HuH-7 (cell line): ENCODE measurements around the gene TGFBRAP1.

ENCODE experiments used
- DNase-seq: peaks from one replicate; pipeline ENCODE4 v3.0.0; 2011; ENCODE audit warnings: low spot score

The TGFBRAP1 gene

DNA sequence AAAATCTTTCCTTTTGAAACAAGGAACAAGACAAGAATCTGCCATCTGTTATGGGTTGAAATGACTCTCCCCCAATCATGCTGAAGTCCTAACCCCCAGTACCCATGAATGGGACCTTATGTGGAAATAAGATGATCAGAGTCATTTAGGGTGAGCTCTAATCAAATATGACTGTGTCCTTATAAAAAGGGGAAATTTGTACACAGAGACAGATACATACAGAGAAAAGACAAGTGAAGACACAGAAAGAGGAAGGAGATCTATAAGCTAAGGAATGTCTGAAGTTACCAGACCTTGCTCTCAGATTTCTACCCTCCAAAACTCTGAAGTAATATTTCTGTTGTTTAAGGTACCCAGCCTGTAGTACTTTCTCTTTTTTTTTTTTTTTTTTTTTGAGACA, 15.7 kb downstream of the TGFBRAP1 start:
- no peak for DNase-seq

GRCh38 chr2:105309147-105309545, 20.4 kb downstream of the TGFBRAP1 start:
- no peak for DNase-seq

GRCh38 chr2:105308382-105309146, 21.0 kb downstream of the TGFBRAP1 start:
- no peak for DNase-seq

- DNase-seq: no peak
These were observed 21.6 kb downstream of the TGFBRAP1 start for GRCh38 chr2:105307962-105308361.

DNA sequence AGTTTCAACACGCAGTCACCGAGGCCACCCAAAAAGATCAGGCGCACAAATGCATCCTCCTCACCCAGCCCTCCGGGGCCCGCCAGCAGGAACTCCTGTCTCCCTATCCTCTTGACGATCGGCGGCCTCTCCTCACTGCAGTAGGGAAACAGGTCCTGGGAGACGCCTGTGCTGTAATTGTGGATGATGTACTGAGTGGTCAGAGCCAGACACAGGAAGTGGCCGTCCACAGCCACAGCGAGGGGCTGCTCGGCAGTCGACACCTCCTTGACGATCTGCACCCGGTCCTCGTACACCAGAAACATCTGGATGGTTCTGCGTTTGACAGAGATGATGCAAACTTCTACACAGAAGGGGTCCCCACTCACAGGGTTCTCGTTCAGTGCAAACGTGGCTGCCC, 22.0 kb downstream of the TGFBRAP1 start:
- no peak for DNase-seq

GRCh38 chr2:105307146-105307545, 22.4 kb downstream of the TGFBRAP1 start:
- DNase-seq: no peak

- DNase-seq: no peak
These were observed 27.9 kb downstream of the TGFBRAP1 start for GRCh38 chr2:105301646-105302045.

DNA sequence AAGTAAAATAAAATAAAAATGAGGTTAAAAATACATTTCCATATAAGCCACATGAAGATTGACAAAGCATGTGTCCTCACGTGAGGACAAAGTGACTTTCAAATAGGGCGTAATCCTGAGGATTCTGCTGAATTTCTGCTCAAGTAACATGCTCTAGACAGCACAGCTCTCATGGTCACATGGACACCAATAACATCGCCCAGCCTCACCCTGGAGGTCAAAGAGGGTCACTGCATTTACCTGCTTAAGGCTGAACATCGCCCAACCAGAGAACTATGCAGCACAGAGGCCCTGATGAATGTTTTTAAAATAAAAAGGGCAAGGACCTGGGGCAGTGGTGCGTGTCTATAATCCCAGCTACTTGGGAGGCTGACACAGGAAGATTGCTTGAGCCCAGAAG, 30.2 kb downstream of the TGFBRAP1 start:
- peak; percentile 46 for DNase-seq

GRCh38 chr2:105298017-105298416, 31.5 kb downstream of the TGFBRAP1 start:
- no peak for DNase-seq

GRCh38 chr2:105297216-105297615, 32.3 kb downstream of the TGFBRAP1 start:
- no peak for DNase-seq

DNA sequence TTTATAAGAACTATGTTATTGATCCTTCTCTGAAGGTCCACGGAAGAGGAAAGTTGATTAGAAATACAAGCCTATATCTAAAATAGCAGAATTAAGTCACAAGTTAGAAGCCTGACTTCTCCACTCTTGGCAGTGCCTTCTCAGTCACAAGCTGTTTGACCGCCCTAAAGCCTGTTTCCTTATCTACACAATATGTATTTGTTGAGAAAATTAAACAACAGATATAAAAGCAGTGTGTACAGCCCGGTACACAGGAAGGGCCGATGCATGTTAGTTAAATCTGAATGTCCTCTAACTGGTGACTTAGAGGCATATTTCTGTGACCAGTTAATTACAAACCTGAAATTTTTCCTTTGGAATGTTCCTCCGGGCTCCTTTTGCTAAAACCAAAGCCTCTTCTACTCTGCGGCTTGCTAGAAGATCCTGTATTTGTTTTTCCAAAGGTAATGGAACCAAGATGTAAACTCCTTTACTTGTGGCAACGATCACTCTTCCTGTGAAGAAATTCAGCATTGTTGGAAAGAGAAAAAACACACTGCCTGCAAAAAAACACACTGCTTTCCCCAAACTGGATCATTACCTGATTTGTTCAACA, 33.4 kb downstream of the TGFBRAP1 start:
- DNase-seq: no peak

DNA sequence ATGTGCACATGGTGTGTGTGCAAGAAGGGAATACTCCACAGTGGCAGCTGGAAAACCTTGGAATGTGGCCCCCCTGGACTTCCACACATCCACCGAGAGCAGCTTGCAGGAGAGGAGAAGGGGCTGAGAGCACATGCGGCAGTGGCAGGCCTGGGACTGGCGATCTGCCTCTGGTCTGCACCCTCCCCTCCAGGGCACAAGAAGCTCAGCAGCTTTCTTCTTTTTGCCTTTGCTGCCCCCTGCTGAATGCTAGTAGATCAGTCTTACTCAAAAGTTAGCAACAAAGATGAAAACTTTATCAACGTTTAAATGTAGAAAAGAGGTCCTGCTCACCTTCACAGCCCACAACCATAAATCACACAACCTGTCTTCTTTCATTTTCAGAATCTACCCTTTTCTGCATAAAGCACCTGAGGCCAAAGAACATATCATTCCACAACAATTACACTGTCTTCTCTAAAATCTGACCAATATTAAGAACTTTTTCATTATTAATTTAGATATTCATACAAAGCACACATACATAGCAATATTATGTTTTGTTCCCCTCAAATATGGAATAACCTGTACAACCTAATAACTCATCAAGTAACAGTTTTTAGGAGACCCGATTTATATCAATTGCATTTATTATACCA, 34.6 kb downstream of the TGFBRAP1 start:
- DNase-seq: peak; percentile 66

DNA sequence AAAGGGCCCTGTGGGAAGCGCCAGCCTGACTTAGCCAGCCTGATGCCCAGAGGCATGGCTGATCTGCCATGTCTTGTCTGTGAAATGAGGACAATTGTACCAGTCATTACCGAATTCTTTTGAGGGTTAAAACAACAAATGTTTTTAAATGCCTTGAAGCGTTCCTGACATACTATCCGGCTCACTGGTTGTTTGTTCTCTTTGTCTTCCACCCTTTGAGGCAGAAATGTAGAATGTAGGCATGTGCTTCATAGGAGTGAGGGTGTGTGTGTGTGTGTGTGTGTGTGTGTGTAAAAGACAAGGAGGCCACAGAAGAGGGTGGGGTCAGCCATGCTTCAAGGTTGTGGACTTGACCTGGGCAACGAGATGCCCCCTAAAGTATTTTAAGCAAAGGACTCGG, 35.5 kb downstream of the TGFBRAP1 start:
- DNase-seq: no peak

DNA sequence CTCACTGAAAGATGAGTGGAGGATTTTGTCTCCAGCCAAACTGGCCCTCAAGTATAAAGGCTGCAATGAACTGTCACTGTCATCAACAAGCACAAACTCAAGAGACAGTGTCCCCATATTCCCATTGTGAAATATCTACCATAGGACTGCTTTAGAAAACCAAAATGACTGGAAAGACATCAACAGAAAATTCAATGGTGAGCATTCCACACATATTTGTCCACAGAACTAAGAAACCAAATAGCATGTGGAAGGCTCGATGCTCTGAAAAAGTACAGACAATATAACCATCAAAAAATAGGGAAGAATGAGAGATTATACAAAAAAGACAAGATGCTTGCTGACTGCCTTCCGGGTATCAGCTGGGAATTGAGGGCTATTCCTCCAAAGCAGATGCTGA, 37.6 kb downstream of the TGFBRAP1 start:
- no peak for DNase-seq

GRCh38 chr2:105290981-105291660, 38.4 kb downstream of the TGFBRAP1 start:
- DNase-seq: no peak

GRCh38 chr2:105288133-105288532, 41.4 kb downstream of the TGFBRAP1 start:
- DNase-seq: no peak

GRCh38 chr2:105287692-105288091, 41.8 kb downstream of the TGFBRAP1 start:
- peak; percentile 48 for DNase-seq

- no peak for DNase-seq
These were observed 46.0 kb downstream of the TGFBRAP1 start for GRCh38 chr2:105283532-105283931.

- DNase-seq: no peak
These were observed 49.3 kb downstream of the TGFBRAP1 start for GRCh38 chr2:105280281-105280680.

- no peak for DNase-seq
These were observed 50.4 kb downstream of the TGFBRAP1 start for GRCh38 chr2:105279126-105279525.

GRCh38 chr2:105278654-105279053, 50.9 kb downstream of the TGFBRAP1 start:
- no peak for DNase-seq

- no peak for DNase-seq
These were observed 55.5 kb downstream of the TGFBRAP1 start for GRCh38 chr2:105274046-105274445.

DNA sequence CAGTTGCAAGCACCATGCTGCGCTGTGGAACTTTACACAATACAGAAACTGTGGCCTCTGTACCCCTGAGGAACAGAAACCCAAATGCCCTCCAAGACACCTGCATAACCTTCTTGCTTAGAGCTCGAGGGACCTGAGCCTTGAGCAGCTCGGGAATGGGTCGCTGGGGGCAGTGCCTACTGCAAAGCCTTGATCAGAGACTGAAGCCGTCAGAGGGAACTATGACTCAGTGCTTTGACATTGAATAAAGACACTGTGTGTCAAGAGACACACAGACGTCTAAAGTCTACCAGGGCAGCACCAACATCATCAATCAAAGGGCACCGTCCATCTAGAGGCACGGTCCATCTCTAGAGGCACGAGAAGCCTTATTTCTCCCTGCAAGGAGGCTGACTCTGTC, 57.4 kb downstream of the TGFBRAP1 start:
- DNase-seq: no peak
